Prostate gland (tissue), 2 donors: ENCODE data around the gene PSMD5.

Source experiments
- POLR2A ChIP-seq: fragments of 450-650 bp; IDR thresholded peaks from one replicate; pipeline ENCODE4 v1.6.1; 2016; ENCODE audit warnings: antibody characterized with exemption, mild to moderate bottlenecking
- TF ChIP-seq, protein P1 (sequence below), 4 experiments: fragments of 200-600 bp in 2 of 4; fragments of 450-650 bp in 2 of 4; sonication (generic) in 2 of 4; IDR thresholded peaks; 1 replicate in 3 of 4; 2 replicates in 1 of 4; pipeline ENCODE4 v1.5.1; 2016 to 2019; ENCODE audit warnings: antibody characterized with exemption in 4 of 4, mild to moderate bottlenecking in 2 of 4, moderate library complexity in 2 of 4

DNA sequence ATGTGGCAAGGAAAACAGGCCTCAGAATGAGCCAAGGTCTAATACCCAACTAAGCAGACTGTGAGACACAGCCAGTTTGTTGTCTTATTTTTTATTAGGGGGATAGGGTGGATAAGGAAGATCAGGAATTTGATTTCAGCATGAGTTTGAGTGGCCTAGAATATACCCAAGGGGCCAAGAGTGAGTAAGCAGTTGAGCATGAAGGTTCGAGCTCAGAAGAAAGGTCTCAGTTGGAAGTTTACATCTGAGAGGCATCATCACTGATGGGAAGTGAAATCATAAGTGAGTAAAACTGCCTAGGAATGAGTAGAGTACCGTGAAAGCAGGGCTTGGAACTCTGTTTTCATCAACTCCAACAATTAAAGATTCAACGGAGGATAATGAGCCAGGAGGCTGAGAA is 12.6 kb downstream of the PSMD5 start:
- TF ChIP-seq, protein P1, sequence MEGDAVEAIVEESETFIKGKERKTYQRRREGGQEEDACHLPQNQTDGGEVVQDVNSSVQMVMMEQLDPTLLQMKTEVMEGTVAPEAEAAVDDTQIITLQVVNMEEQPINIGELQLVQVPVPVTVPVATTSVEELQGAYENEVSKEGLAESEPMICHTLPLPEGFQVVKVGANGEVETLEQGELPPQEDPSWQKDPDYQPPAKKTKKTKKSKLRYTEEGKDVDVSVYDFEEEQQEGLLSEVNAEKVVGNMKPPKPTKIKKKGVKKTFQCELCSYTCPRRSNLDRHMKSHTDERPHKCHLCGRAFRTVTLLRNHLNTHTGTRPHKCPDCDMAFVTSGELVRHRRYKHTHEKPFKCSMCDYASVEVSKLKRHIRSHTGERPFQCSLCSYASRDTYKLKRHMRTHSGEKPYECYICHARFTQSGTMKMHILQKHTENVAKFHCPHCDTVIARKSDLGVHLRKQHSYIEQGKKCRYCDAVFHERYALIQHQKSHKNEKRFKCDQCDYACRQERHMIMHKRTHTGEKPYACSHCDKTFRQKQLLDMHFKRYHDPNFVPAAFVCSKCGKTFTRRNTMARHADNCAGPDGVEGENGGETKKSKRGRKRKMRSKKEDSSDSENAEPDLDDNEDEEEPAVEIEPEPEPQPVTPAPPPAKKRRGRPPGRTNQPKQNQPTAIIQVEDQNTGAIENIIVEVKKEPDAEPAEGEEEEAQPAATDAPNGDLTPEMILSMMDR (IDR thresholded peaks at IDR 0.05), result no peak
- TF ChIP-seq POLR2A, result no peak
